GM23338 (cell line): ENCODE results near the gene OPRL1.

Source experiments
- CREB1 ChIP-seq: fragments of 250-450 bp; sonication (Bioruptor Pico); IDR thresholded peaks from 2 replicates; pipeline ENCODE4 v1.5.0; 2020; ENCODE audit warnings: low read depth, mild to moderate bottlenecking, moderate library complexity
- CTCF ChIP-seq, 2 experiments: fragments of 200-600 bp in 1 of 2; sonication (generic) in 1 of 2; conservative IDR thresholded peaks; 2 replicates each; pipeline versions ENCODE4 v1.5.1 to v1.6.1; 2016 to 2017; ENCODE audit warnings: antibody characterized with exemption in 2 of 2, low read depth in 2 of 2, mild to moderate bottlenecking in 2 of 2, moderate library complexity in 1 of 2
- ETS1 ChIP-seq: IDR thresholded peaks from 2 replicates; pipeline ENCODE4 v1.6.1; 2016; ENCODE audit warnings: antibody characterized with exemption
- EZH2 ChIP-seq: fragments of 200-600 bp; sonication (generic); IDR thresholded peaks from one replicate; pipeline ENCODE4 v1.8.0; 2017; ENCODE audit warnings: antibody characterized with exemption, mild to moderate bottlenecking, low read depth; ENCODE audit not compliant: unreplicated experiment
- EZH2phosphoT487 ChIP-seq: fragments of 200-600 bp; sonication (generic); IDR thresholded peaks from one replicate; pipeline ENCODE4 v1.8.1; 2018; ENCODE audit warnings: antibody characterized with exemption; ENCODE audit not compliant: unreplicated experiment
- JUNB ChIP-seq: IDR thresholded peaks from one replicate; pipeline ENCODE4 v1.6.1; 2016; ENCODE audit warnings: antibody characterized with exemption; ENCODE audit not compliant: unreplicated experiment
- POLR2AphosphoS5 ChIP-seq: IDR thresholded peaks from 2 replicates; pipeline ENCODE4 v1.6.1; 2016; ENCODE audit warnings: antibody characterized with exemption, low read depth
- REST ChIP-seq: IDR thresholded peaks from one replicate; pipeline ENCODE4 v1.6.1; 2018; ENCODE audit warnings: antibody characterized with exemption; ENCODE audit not compliant: unreplicated experiment
- STAT1 ChIP-seq: IDR thresholded peaks from one replicate; pipeline ENCODE4 v1.6.1; 2016; ENCODE audit warnings: antibody characterized with exemption; ENCODE audit not compliant: unreplicated experiment
- ZNF114 ChIP-seq: fragments of 250-450 bp; sonication (Bioruptor Pico); IDR thresholded peaks from 2 replicates; pipeline ENCODE4 v1.5.0; 2020; ENCODE audit warnings: mild to moderate bottlenecking, moderate library complexity
- ZNF331 ChIP-seq: fragments of 250-450 bp; sonication (Bioruptor Pico); IDR thresholded peaks from 2 replicates; pipeline ENCODE4 v1.5.0; 2020; ENCODE audit warnings: low read depth, mild to moderate bottlenecking, moderate library complexity
- ZNF462 ChIP-seq: fragments of 250-450 bp; sonication (Bioruptor Pico); IDR thresholded peaks from 2 replicates; pipeline ENCODE4 v1.5.0; 2020; ENCODE audit warnings: mild to moderate bottlenecking, moderate library complexity

- TF ChIP-seq CTCF (conservative IDR thresholded peaks at IDR 0.05; ENCODE audit: low read depth in 2 of 2): no peak
- no peak for TF ChIP-seq POLR2AphosphoS5
- TF ChIP-seq JUNB: no peak
- TF ChIP-seq EZH2phosphoT487: no peak
- TF ChIP-seq REST: no peak
- no peak for TF ChIP-seq EZH2
- no peak for TF ChIP-seq STAT1
- no peak for TF ChIP-seq CREB1 (CRISPR knock-in tag)
- no peak for TF ChIP-seq ETS1
- TF ChIP-seq ZNF114 (CRISPR knock-in tag): no peak
- TF ChIP-seq ZNF331 (CRISPR knock-in tag): no peak
- no peak for TF ChIP-seq ZNF462 (CRISPR knock-in tag)
Measured at GRCh38 chr20:64065062-64065973, 14.6 kb upstream of the OPRL1 start.
